ENCODE data around the gene RAD51B.

GRCh38 chr14:68563251-68564131, 743.9 kb downstream of the RAD51B start:
- TF ChIP-seq CTCF (IDR thresholded peaks at IDR 0.05) (no peak), POLR2A (IDR thresholded peaks at IDR 0.05) (no peak), POLR2AphosphoS5 (IDR thresholded peaks at IDR 0.05) (peak in 2 of 3 donors; percentile 12 to 14)
